ENCODE measurements around the gene AP5S1. TPM values are rescaled to one million over a fixed set of nuclear protein-coding genes. Genes with fewer than 3 reads are reported as not detected.

The AP5S1 gene
- total RNA-seq, 1 donor from 2014 or later: 13.8 TPM

DNA sequence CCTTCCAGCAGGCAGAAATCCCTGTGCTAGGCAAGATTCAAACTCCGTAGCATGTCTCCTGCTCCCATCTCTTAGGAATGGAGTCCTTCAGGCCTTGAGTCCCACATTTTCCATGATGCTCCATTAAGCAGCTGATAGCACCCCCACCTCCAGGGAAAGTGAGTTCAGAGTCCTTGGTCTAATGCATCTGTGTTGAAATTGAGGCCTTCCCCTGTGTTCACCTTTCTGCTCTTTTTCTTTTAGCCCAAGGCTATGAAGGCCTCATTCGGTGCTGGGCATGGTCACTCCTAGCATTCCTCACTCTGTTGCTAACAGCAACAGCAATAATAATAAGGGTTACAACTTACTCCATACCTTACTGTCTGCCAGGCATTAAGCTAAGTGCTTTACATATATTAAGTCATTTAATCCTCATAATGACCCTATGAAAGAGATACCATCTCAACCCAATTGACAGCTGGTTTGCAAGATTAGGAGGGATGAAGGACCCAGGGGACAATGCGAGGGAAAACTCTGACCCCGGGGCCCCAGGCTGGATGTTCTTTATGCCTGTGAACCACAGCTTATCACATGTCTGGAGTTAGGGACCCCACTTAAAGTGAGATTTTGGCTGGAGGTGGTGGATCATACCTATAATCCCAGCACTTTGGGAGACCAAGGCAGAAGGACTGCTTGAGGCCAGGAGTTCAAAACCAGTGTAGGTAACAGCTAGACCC, 51.4 kb downstream of the AP5S1 start:
- H3K27ac Mint-ChIP-seq: peak overlapping the region; percentile 21
- no peaks in the 10 kb centered on the region for H3K27me3 Mint-ChIP-seq (ENCODE audit: low read depth)
- H3K36me3 Mint-ChIP-seq: peaks cover 32% of the 10 kb centered on the region
- H3K4me1 Mint-ChIP-seq: peaks cover 8% of the 10 kb centered on the region
- no peak overlapping the region for H3K4me3 Mint-ChIP-seq
- DNase-seq (ENCODE audit: low spot score in 2 of 2, unreplicated experiment in 2 of 2): no peak
- no peaks in the 10 kb centered on the region for H3K9me3 Mint-ChIP-seq
- no peak for TF ChIP-seq CTCF (IDR thresholded peaks at IDR 0.05; ENCODE audit: unreplicated experiment)

DNA sequence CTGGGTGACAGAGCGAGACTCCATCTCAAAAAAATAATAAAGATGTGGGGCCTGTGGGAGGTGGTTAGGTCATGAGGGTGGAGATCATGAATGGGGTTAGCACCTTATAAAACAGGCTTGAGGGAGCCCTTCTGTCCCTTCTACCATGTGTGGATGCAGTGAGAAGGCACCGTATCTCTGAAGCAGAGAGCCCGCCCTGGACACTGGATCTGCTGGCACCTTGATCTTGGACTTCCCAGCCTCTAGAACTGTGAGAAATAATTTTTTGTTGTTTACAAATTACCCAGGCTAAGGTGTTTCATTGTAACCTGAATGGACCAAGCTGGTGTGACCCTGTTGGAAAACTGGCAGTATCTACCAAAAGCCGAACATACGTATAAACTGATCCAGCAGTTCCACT, 53.2 kb downstream of the AP5S1 start:
- H3K36me3 Mint-ChIP-seq: peaks cover 30% of the 10 kb centered on the region
- no peaks in the 10 kb centered on the region for H3K9me3 Mint-ChIP-seq
- H3K4me3 Mint-ChIP-seq: no peak overlapping the region
- H3K4me1 Mint-ChIP-seq: peaks cover 8% of the 10 kb centered on the region
- no peaks in the 10 kb centered on the region for H3K27me3 Mint-ChIP-seq (ENCODE audit: low read depth)
- no peak for DNase-seq (ENCODE audit: low spot score in 2 of 2, unreplicated experiment in 2 of 2)
- no peak for TF ChIP-seq CTCF (IDR thresholded peaks at IDR 0.05; ENCODE audit: unreplicated experiment)
- no peak overlapping the region for H3K27ac Mint-ChIP-seq

DNA sequence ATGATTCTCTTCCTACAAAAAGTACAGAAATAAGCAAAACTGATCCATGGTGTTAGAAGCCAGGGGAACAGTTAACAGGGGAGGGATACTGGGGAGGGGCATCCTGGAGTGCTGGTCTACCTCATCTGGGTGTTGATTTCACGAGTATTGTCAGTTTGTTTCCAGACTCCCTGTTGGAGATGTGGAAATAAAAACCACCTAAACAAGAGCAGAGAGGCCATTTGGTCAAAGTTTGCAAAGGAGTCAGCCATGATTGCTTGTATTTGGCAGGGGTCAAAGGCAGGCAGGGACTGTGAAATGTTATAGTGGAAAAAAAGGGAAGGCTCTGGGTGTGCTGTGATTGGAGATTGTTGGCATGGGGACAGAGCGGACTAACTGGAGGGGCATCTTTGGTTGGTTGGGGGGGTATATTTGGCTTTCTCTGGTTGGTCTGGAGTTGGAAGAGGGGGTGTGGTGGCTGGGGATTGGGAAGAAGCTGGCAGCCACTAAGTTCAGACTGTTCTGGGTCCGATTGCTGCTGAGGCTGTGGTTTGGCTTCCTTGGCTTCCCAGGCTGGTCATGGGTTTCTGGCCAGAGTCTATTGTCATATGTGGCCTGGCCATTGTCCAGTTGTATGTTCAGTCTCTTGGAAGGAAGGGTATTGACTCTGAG, 54.0 kb downstream of the AP5S1 start:
- DNase-seq (ENCODE audit: low spot score in 2 of 2, unreplicated experiment in 2 of 2): no peak
- H3K4me1 Mint-ChIP-seq: peaks cover 8% of the 10 kb centered on the region
- no peaks in the 10 kb centered on the region for H3K9me3 Mint-ChIP-seq
- no peaks in the 10 kb centered on the region for H3K27me3 Mint-ChIP-seq (ENCODE audit: low read depth)
- H3K27ac Mint-ChIP-seq: peak overlapping the region; percentile 14
- peaks cover 33% of the 10 kb centered on the region for H3K36me3 Mint-ChIP-seq
- H3K4me3 Mint-ChIP-seq: no peak overlapping the region
- no peak for TF ChIP-seq CTCF (IDR thresholded peaks at IDR 0.05; ENCODE audit: unreplicated experiment)

- Mint-ChIP-seq H3K9me3 (no peaks in the 10 kb centered on the region), H3K27me3 (ENCODE audit: low read depth) (no peaks in the 10 kb centered on the region), H3K4me3 (no peak overlapping the region), H3K27ac (peak overlapping the region; percentile 85), H3K36me3 (peaks cover 35% of the 10 kb centered on the region), H3K4me1 (peaks cover 8% of the 10 kb centered on the region)
- no peak for TF ChIP-seq CTCF (IDR thresholded peaks at IDR 0.05; ENCODE audit: unreplicated experiment)
- DNase-seq (ENCODE audit: low spot score in 2 of 2, unreplicated experiment in 2 of 2): no peak
Measured at GRCh38 chr20:3875378-3875974, 55.1 kb downstream of the AP5S1 start.

DNA sequence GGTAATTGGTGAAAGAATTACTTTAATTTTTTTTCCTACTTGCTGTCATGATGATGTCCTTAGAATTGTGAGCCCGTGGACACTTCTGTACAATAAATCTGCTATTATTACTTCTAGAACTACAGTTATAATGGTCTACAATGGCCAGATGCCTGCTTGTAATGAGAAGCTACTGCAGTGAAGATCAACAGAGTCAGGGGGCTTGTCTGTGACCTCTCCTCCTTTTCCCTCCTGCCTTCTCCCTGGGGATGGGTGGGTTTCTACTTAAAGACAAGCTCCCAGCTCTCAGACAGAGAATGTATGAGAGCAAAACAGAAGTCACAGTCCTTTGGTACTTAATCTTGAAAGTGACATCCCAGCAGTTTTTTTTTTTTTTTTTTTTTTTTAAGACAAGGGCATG, 55.7 kb downstream of the AP5S1 start:
- no peak overlapping the region for H3K4me3 Mint-ChIP-seq
- peaks cover 32% of the 10 kb centered on the region for H3K36me3 Mint-ChIP-seq
- DNase-seq (ENCODE audit: low spot score in 2 of 2, unreplicated experiment in 2 of 2): no peak
- H3K9me3 Mint-ChIP-seq: no peaks in the 10 kb centered on the region
- H3K27me3 Mint-ChIP-seq (ENCODE audit: low read depth): no peaks in the 10 kb centered on the region
- peak overlapping the region; percentile 85 for H3K27ac Mint-ChIP-seq
- peaks cover 8% of the 10 kb centered on the region for H3K4me1 Mint-ChIP-seq
- TF ChIP-seq CTCF (IDR thresholded peaks at IDR 0.05; ENCODE audit: unreplicated experiment): no peak
